ENCODE data around the gene CHAC1.

Gene CHAC1

GRCh38 chr15:40942878-40943277 lies 10.4 kb upstream of the CHAC1 start:
- no peak for DNase-seq (ENCODE audit: low read depth)
- TF ChIP-seq CTCF (IDR thresholded peaks at IDR 0.05; ENCODE audit: low read depth, low read length, missing control alignments) = no peak
- H3K4me3 ChIP-seq (ENCODE audit: low read depth, low read length) = peak overlapping the region; percentile 59; the same call in 1 of the 2 replicates

GRCh38 chr15:40943764-40944365 lies 9.4 kb upstream of the CHAC1 start:
- no peak for DNase-seq (ENCODE audit: low read depth)
- TF ChIP-seq CTCF (IDR thresholded peaks at IDR 0.05; ENCODE audit: low read depth, low read length, missing control alignments) = no peak
- H3K4me3 ChIP-seq (ENCODE audit: low read depth, low read length) = no peak overlapping the region

- DNase-seq (ENCODE audit: low read depth) = no peak
- no peak overlapping the region for H3K4me3 ChIP-seq (ENCODE audit: low read depth, low read length)
These were observed 8.6 kb upstream of the CHAC1 start for GRCh38 chr15:40944510-40945296.

GRCh38 chr15:40948706-40949473 lies 4.4 kb upstream of the CHAC1 start:
- DNase-seq (ENCODE audit: low read depth) = no peak
- TF ChIP-seq CTCF (IDR thresholded peaks at IDR 0.05; ENCODE audit: low read depth, low read length, missing control alignments) = no peak
- H3K4me3 ChIP-seq (ENCODE audit: low read depth, low read length) = no peak overlapping the region

More at GRCh38 chr15:40944510-40945296, 8.6 kb upstream of the CHAC1 start:
- TF ChIP-seq CTCF (IDR thresholded peaks at IDR 0.05; ENCODE audit: low read depth, low read length, missing control alignments) = no peak

GRCh38 chr15:40949756-40950207 lies 3.5 kb upstream of the CHAC1 start:
- no peak overlapping the region for H3K4me3 ChIP-seq (ENCODE audit: low read depth, low read length)
- no peak for DNase-seq (ENCODE audit: low read depth)
- TF ChIP-seq CTCF (IDR thresholded peaks at IDR 0.05; ENCODE audit: low read depth, low read length, missing control alignments) = no peak

- no peak for TF ChIP-seq CTCF (IDR thresholded peaks at IDR 0.05; ENCODE audit: low read depth, low read length, missing control alignments)
- DNase-seq (ENCODE audit: low read depth) = no peak
- no peak overlapping the region for H3K4me3 ChIP-seq (ENCODE audit: low read depth, low read length)
These were observed 1.5 kb upstream of the CHAC1 start for GRCh38 chr15:40951764-40952163.
